Natural killer cell (primary cell): Measurements from ENCODE around the gene CDCA8. TPM values are rescaled to one million over a fixed set of nuclear protein-coding genes. Genes with fewer than 3 reads are reported as not detected.
A peak's percentile ranks its signal among the peaks of the same experiment; 100 is the strongest.

Experiments
- ATAC-seq, 3 donors: fragments of 150-1000 bp in 2 of 3; fragments of 200-7000 bp in 1 of 3; cut with Tn5 transposase; 1 replicate in 1 of 3; 2 replicates in 2 of 3; pipeline ENCODE4 v1.10.0; 2021; ENCODE audit warnings: mild to moderate bottlenecking in 2 of 3, moderate library complexity in 2 of 3
- DNase-seq, 2 donors: peaks; one replicate each; pipeline versions ENCODE4 v3.0.0 to v3.0.0-alpha.2; 2013 to 2021; ENCODE audit warnings: mixed read lengths in 1 of 2
- H3K27ac ChIP-seq: one replicate; pipeline ENCODE4 v1.5.1; 2013; ENCODE audit warnings: mild to moderate bottlenecking, low read length
- H3K27me3 ChIP-seq: one replicate; pipeline ENCODE4 v1.6.1; 2013; ENCODE audit warnings: low read length; ENCODE audit not compliant: control insufficient read depth, insufficient read depth
- H3K36me3 ChIP-seq: one replicate; pipeline ENCODE4 v1.6.1; 2013; ENCODE audit warnings: low read length; ENCODE audit not compliant: control insufficient read depth, insufficient read depth
- H3K4me1 ChIP-seq: one replicate; pipeline ENCODE4 v1.6.1; 2013; ENCODE audit warnings: low read length; ENCODE audit not compliant: control insufficient read depth, insufficient read depth
- H3K4me3 ChIP-seq: one replicate; pipeline ENCODE4 v1.5.1; 2013; ENCODE audit warnings: low read length
- H3K9me3 ChIP-seq: one replicate; pipeline ENCODE4 v1.6.1; 2013; ENCODE audit warnings: low read length; ENCODE audit not compliant: control insufficient read depth, insufficient read depth
- H3K27ac Mint-ChIP-seq, 2 donors: one replicate each; pipeline ENCODE4 v1.8.0; 2022; ENCODE audit warnings: mild to moderate bottlenecking in 2 of 2, mixed read lengths in 2 of 2, moderate library complexity in 1 of 2
- H3K27me3 Mint-ChIP-seq, 2 donors: one replicate each; pipeline ENCODE4 v1.8.0; 2022; ENCODE audit warnings: low read depth in 2 of 2, mixed read lengths in 2 of 2
- H3K36me3 Mint-ChIP-seq: one replicate; pipeline ENCODE4 v1.8.0; 2022; ENCODE audit warnings: mixed read lengths
- H3K4me1 Mint-ChIP-seq, 2 donors: one replicate each; pipeline ENCODE4 v1.8.0; 2022; ENCODE audit warnings: mixed read lengths in 2 of 2
- H3K4me3 Mint-ChIP-seq: one replicate; pipeline ENCODE4 v1.8.0; 2022; ENCODE audit warnings: mild to moderate bottlenecking, moderate library complexity, mixed read lengths
- H3K9me3 Mint-ChIP-seq, 2 donors: one replicate each; pipeline ENCODE4 v1.8.0; 2022; ENCODE audit warnings: mixed read lengths in 2 of 2
- WGBS: methylation state at CpG from one replicate; pipeline ENCODE4 v1.1.7; 2013; ENCODE audit warnings: missing lambda C conversion rate; ENCODE audit not compliant: insufficient coverage; 5-methylcytosine and 5-hydroxymethylcytosine counted together
- intact Hi-C: fragments of 100-400 bp; cut with micrococcal nuclease; formaldehyde crosslinking; loops from one replicate; pipeline ENCODE4 v1.14.2; 2022
- total RNA-seq, 4 donors: library from RNA; stranded (reverse); fragments of 120-200 nt in 1 of 4; gene quantifications; one replicate each; pipeline versions ENCODE4 v1.2.3 to v1.2.4, GENCODE V29; 2013 to 2022
- TF ChIP-seq, protein P1 (sequence below): fragments of 200-600 bp; IDR thresholded peaks from one replicate; pipeline ENCODE4 v1.8.0; 2022; ENCODE audit warnings: antibody characterized with exemption

Gene CDCA8
- total RNA-seq, 3 donors from 2014 or later (not counting 1 experiment from before 2014, with no cell fraction given), result 1.6 to 3.3 (median 2.2) TPM

DNA sequence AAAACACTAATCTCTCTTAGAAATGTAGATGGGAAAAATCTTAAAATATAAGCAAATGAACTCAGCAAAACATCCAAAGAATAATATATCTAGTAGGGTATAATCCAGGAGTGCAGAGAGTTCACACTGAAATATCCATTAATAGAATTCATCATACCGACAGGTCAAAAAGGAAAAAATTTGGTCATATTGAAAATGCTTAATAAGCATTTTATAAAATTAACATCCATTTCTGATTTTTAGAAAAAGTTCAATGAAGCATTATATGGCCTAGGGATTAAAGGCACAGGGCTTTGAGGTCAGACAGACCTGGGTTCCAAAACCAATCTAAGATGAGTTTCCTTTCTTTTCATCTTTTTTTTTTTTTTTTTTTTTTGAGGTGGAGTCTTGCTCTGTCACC is 56.2 kb downstream of the CDCA8 start:
- no peak overlapping the region for H3K27ac ChIP-seq
- H3K4me1 Mint-ChIP-seq, result peaks cover 0 to 6% of the 10 kb centered on the region in 2 donors
- H3K36me3 Mint-ChIP-seq, result no peaks in the 10 kb centered on the region
- TF ChIP-seq, protein P1, sequence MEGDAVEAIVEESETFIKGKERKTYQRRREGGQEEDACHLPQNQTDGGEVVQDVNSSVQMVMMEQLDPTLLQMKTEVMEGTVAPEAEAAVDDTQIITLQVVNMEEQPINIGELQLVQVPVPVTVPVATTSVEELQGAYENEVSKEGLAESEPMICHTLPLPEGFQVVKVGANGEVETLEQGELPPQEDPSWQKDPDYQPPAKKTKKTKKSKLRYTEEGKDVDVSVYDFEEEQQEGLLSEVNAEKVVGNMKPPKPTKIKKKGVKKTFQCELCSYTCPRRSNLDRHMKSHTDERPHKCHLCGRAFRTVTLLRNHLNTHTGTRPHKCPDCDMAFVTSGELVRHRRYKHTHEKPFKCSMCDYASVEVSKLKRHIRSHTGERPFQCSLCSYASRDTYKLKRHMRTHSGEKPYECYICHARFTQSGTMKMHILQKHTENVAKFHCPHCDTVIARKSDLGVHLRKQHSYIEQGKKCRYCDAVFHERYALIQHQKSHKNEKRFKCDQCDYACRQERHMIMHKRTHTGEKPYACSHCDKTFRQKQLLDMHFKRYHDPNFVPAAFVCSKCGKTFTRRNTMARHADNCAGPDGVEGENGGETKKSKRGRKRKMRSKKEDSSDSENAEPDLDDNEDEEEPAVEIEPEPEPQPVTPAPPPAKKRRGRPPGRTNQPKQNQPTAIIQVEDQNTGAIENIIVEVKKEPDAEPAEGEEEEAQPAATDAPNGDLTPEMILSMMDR, result no peak
- peaks cover 9% of the 10 kb centered on the region for H3K27me3 ChIP-seq
- H3K4me3 Mint-ChIP-seq, result no peak overlapping the region
- no peak overlapping the region for H3K27ac Mint-ChIP-seq
- H3K27me3 Mint-ChIP-seq, result peaks cover 24 to 35% of the 10 kb centered on the region in 2 donors
- no peaks in the 10 kb centered on the region for H3K36me3 ChIP-seq
- no peak overlapping the region for H3K4me3 ChIP-seq
- no CpG with 5 or more reads among the region's 1 CpG for WGBS
- no peak for ATAC-seq
- H3K9me3 Mint-ChIP-seq, result peaks cover 0 to 2% of the 10 kb centered on the region in 2 donors
- H3K4me1 ChIP-seq, result peaks cover 4% of the 10 kb centered on the region
- intact Hi-C loops, result no loop called here
- peaks cover 2% of the 10 kb centered on the region for H3K9me3 ChIP-seq
- no peak for DNase-seq

DNA sequence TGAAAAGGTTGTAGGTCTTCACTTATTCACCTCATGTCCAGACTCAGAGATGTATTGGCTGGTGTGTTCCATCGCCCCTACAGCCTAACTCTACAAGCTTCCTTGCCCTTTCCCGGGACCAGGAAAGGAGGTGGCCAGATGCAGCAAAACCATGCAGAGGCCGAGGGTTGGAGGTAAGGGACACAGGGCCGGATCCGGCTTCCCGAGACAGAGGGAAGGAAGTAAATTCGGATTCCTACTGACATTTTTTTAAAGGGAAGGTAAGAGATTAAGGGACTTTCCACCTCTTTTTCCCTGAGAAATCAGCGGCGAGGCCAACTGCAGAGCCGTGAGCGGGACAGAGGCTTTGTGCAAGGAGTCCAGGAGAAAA is 59.9 kb downstream of the CDCA8 start:
- ATAC-seq, result no peak
- no peaks in the 10 kb centered on the region for H3K36me3 Mint-ChIP-seq
- peaks cover 4% of the 10 kb centered on the region for H3K4me1 ChIP-seq
- DNase-seq, result no peak
- TF ChIP-seq, protein P1, result no peak
- peaks cover 8% of the 10 kb centered on the region for H3K27me3 ChIP-seq
- H3K36me3 ChIP-seq, result no peaks in the 10 kb centered on the region
- H3K4me3 Mint-ChIP-seq, result peak overlapping the region; percentile 72
- H3K27me3 Mint-ChIP-seq, result peaks cover 26% of the 10 kb centered on the region in 2 donors
- H3K9me3 Mint-ChIP-seq, result no peaks in the 10 kb centered on the region
- H3K9me3 ChIP-seq, result peaks cover under 1% of the 10 kb centered on the region
- no peak overlapping the region for H3K27ac Mint-ChIP-seq
- peaks cover 0 to 6% of the 10 kb centered on the region in 2 donors for H3K4me1 Mint-ChIP-seq
- H3K27ac ChIP-seq, result no peak overlapping the region
- WGBS, result 26% methylated on average over 10 of the region's 11 CpGs
- H3K4me3 ChIP-seq, result no peak overlapping the region
- intact Hi-C loops, result no loop called here

DNA sequence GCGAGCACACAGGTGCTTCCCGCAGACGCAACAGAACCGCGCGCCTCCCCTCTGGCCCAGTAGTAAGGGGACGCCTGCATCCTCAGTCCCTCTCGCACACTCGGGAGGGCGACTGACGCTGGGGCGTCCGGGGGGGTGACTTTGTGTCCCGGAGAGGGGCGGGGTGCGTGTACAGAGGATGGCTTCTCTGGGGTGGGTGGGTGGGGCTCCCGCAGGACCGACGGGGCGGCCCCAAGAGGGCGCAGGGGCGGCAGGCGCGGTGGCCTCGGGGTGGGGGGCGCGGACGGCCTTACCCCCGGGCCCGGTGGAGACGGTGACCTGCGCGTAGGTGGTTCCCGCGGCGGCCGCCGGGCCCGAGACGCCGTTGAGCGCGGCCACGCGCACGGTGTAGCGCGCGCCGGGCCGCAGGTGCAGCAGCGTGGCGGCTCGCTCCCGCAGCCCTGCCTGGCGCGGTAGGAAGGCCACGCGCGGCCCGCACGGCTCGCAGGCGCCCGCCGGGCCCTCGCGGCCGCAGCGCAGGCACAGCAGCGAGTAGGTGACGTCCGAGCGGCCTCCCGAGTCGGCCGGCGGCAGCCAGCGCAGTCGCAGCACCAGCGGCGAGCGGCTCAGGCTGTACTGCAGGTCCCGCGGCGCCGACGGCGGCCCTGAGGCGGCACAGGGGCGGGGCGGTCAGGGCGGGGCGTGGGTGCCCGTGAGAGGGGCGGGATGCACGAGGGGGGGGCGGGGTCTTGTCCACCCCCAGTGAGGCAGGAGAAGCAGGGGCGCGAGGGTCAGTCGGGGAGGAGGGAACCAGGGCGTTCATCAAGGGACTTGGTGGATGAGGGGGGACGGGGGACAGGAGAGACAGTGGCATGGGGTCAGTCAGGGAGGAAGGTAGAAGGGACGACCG is 60.5 kb downstream of the CDCA8 start:
- Histone ChIP-seq H3K27me3 (peaks cover 12% of the 10 kb centered on the region), H3K4me1 (peaks cover 4% of the 10 kb centered on the region), H3K27ac (no peak overlapping the region), H3K36me3 (no peaks in the 10 kb centered on the region), H3K9me3 (no peaks in the 10 kb centered on the region), H3K4me3 (no peak overlapping the region)
- Mint-ChIP-seq H3K4me1 (peaks cover 0 to 6% of the 10 kb centered on the region in 2 donors), H3K27ac (no peak overlapping the region), H3K9me3 (no peaks in the 10 kb centered on the region), H3K27me3 (peaks cover 19 to 26% of the 10 kb centered on the region in 2 donors), H3K36me3 (no peaks in the 10 kb centered on the region), H3K4me3 (peak overlapping the region; percentile 72)
- intact Hi-C loops, result no loop called here
- 2% methylated on average over 101 of the region's 105 CpGs for WGBS
- peak; percentile 32 to 62 (median 47) for ATAC-seq
- TF ChIP-seq, protein P1, result no peak
- no peak for DNase-seq
